Astrocyte of the spinal cord (primary cell): Measurements from ENCODE around the gene PSAPL1.

Experiments
- DNase-seq: peaks from one replicate; pipeline ENCODE4 v3.0.0; 2011; ENCODE audit warnings: low read depth, low spot score
- H3K4me3 ChIP-seq: 2 replicates; pipeline ENCODE4 v1.5.1; 2011; ENCODE audit warnings: low read depth, mild to moderate bottlenecking, low read length, moderate library complexity
- CTCF ChIP-seq: IDR thresholded peaks from 2 replicates; pipeline ENCODE4 v1.5.1; 2012; ENCODE audit warnings: low read depth, mild to moderate bottlenecking, low read length, inconsistent platforms
- in situ Hi-C: cut with HindIII; loops from 2 replicates; pipeline ENCODE4 v1.10.0; 2017; ENCODE audit warnings: low sequenced_read_pairs

Gene PSAPL1

GRCh38 chr4:7423391-7423790, 11.3 kb downstream of the PSAPL1 start:
- in situ Hi-C loops: no loop called here
- H3K4me3 ChIP-seq: no peak overlapping the region
- DNase-seq: no peak
- no peak for TF ChIP-seq CTCF

GRCh38 chr4:7422898-7423180, 11.9 kb downstream of the PSAPL1 start:
- in situ Hi-C loops: no loop called here
- H3K4me3 ChIP-seq: no peak overlapping the region
- TF ChIP-seq CTCF: no peak
- DNase-seq: no peak

GRCh38 chr4:7422151-7422897, 12.4 kb downstream of the PSAPL1 start:
- in situ Hi-C loops: no loop called here

GRCh38 chr4:7421356-7422150, 13.2 kb downstream of the PSAPL1 start:
- no peak for DNase-seq
- no peak for TF ChIP-seq CTCF
- in situ Hi-C loops: no loop called here
- no peak overlapping the region for H3K4me3 ChIP-seq

More at GRCh38 chr4:7422151-7422897, 12.4 kb downstream of the PSAPL1 start:
- no peak for TF ChIP-seq CTCF
- no peak for DNase-seq
- H3K4me3 ChIP-seq: no peak overlapping the region

- in situ Hi-C loops: no loop called here
- H3K4me3 ChIP-seq: no peak overlapping the region
- no peak for DNase-seq
- TF ChIP-seq CTCF: no peak
These were observed 14.1 kb downstream of the PSAPL1 start for GRCh38 chr4:7420661-7421040.

GRCh38 chr4:7419961-7420660, 14.6 kb downstream of the PSAPL1 start:
- TF ChIP-seq CTCF: no peak
- in situ Hi-C loops: no loop called here
- no peak for DNase-seq
- H3K4me3 ChIP-seq: no peak overlapping the region
